Suprapubic skin (tissue), 4 donors: Measurements from ENCODE around the gene GRIFIN. TPM values are rescaled to one million over a fixed set of nuclear protein-coding genes. Genes with fewer than 3 reads are reported as not detected.

ENCODE experiments used
- DNase-seq, 2 donors: peaks; one replicate each; pipeline ENCODE4 v3.0.0-alpha.2; 2019; ENCODE audit warnings: low spot score in 2 of 2
- H3K27ac ChIP-seq: fragments of 200-600 bp; sonication (generic); one replicate; pipeline ENCODE4 v1.5.1; 2019
- H3K27me3 ChIP-seq: fragments of 200-600 bp; sonication (generic); one replicate; pipeline ENCODE4 v1.5.1; 2019
- H3K36me3 ChIP-seq: fragments of 200-600 bp; sonication (generic); one replicate; pipeline ENCODE4 v1.5.1; 2019
- H3K4me1 ChIP-seq: fragments of 200-600 bp; sonication (generic); one replicate; pipeline ENCODE4 v1.5.1; 2019
- H3K4me3 ChIP-seq: fragments of 200-600 bp; sonication (generic); one replicate; pipeline ENCODE4 v1.5.1; 2019; ENCODE audit warnings: mild to moderate bottlenecking
- H3K9me3 ChIP-seq: fragments of 200-600 bp; sonication (generic); one replicate; pipeline ENCODE4 v1.5.1; 2019
- CTCF ChIP-seq, 2 donors: fragments of 200-600 bp in 1 of 2; fragments of 450-650 bp in 1 of 2; sonication (generic) in 1 of 2; IDR thresholded peaks; one replicate each; pipeline ENCODE4 v1.5.1; 2016 to 2019; ENCODE audit warnings: antibody characterized with exemption in 2 of 2, mild to moderate bottlenecking in 1 of 2, moderate library complexity in 1 of 2
- EP300 ChIP-seq: sonication (generic); formaldehyde crosslinking; IDR thresholded peaks from one replicate; pipeline ENCODE4 v1.6.1; 2017; ENCODE audit warnings: antibody characterized with exemption
- POLR2A ChIP-seq, 2 donors: fragments of 450-650 bp; IDR thresholded peaks; one replicate each; pipeline ENCODE4 v1.6.1; 2017; ENCODE audit warnings: antibody characterized with exemption in 2 of 2, mild to moderate bottlenecking in 2 of 2, moderate library complexity in 2 of 2
- POLR2AphosphoS5 ChIP-seq, 3 donors: sonication (generic); formaldehyde crosslinking; IDR thresholded peaks; one replicate each; pipeline ENCODE4 v1.6.1; 2017; ENCODE audit warnings: antibody characterized with exemption in 3 of 3
- WGBS: methylation state at CpG from one replicate; pipeline ENCODE4 v1.1.5; 2018; 5-methylcytosine and 5-hydroxymethylcytosine counted together
- total RNA-seq, 4 donors: library from RNA; depleted of rRNA; stranded (reverse); fragments of >200 nt; gene quantifications; one replicate each; pipeline ENCODE4 v1.1.0, GENCODE V29; 2016

Gene GRIFIN
- total RNA-seq, 4 donors from 2014 or later = not detected

- H3K27ac ChIP-seq = no peak overlapping the region
- H3K36me3 ChIP-seq = no peaks in the 10 kb centered on the region
- H3K9me3 ChIP-seq = no peaks in the 10 kb centered on the region
- TF ChIP-seq POLR2A (IDR thresholded peaks at IDR 0.05) (no peak), POLR2AphosphoS5 (IDR thresholded peaks at IDR 0.05) (no peak), CTCF (IDR thresholded peaks at IDR 0.05) (no peak), EP300 (no peak)
- H3K4me3 ChIP-seq = no peak overlapping the region
- H3K27me3 ChIP-seq = no peaks in the 10 kb centered on the region
- 87% methylated on average over 14 of the region's 28 CpGs for WGBS
- H3K4me1 ChIP-seq = peaks cover 34% of the 10 kb centered on the region
- no peak for DNase-seq
These were observed 1.2 kb downstream of the GRIFIN start for GRCh38 chr7:2474813-2475677.

- no peak for DNase-seq
- peaks cover 34% of the 10 kb centered on the region for H3K4me1 ChIP-seq
- WGBS = 60% methylated on average over 1 of the region's 15 CpGs
- TF ChIP-seq POLR2AphosphoS5 (IDR thresholded peaks at IDR 0.05) (no peak), POLR2A (IDR thresholded peaks at IDR 0.05) (no peak), EP300 (no peak), CTCF (IDR thresholded peaks at IDR 0.05) (no peak)
- no peak overlapping the region for H3K4me3 ChIP-seq
- H3K27me3 ChIP-seq = no peaks in the 10 kb centered on the region
- no peak overlapping the region for H3K27ac ChIP-seq
- H3K36me3 ChIP-seq = no peaks in the 10 kb centered on the region
- no peaks in the 10 kb centered on the region for H3K9me3 ChIP-seq
These were observed 2.0 kb downstream of the GRIFIN start for GRCh38 chr7:2474224-2474623.

GRCh38 chr7:2473496-2474180, 2.6 kb downstream of the GRIFIN start:
- DNase-seq = no peak
- H3K4me3 ChIP-seq = no peak overlapping the region
- H3K27me3 ChIP-seq = no peaks in the 10 kb centered on the region
- no peaks in the 10 kb centered on the region for H3K9me3 ChIP-seq
- H3K27ac ChIP-seq = no peak overlapping the region
- H3K4me1 ChIP-seq = peaks cover 30% of the 10 kb centered on the region
- 76% methylated on average over 12 of the region's 12 CpGs for WGBS
- TF ChIP-seq EP300 (no peak), POLR2AphosphoS5 (IDR thresholded peaks at IDR 0.05) (no peak), POLR2A (IDR thresholded peaks at IDR 0.05) (no peak), CTCF (IDR thresholded peaks at IDR 0.05) (no peak)
- no peaks in the 10 kb centered on the region for H3K36me3 ChIP-seq

GRCh38 chr7:2472739-2473138, 3.5 kb downstream of the GRIFIN start:
- Histone ChIP-seq H3K9me3 (no peaks in the 10 kb centered on the region), H3K27ac (no peak overlapping the region), H3K27me3 (no peaks in the 10 kb centered on the region), H3K4me3 (no peak overlapping the region), H3K4me1 (peaks cover 22% of the 10 kb centered on the region), H3K36me3 (no peaks in the 10 kb centered on the region)
- no peak for TF ChIP-seq POLR2AphosphoS5 (IDR thresholded peaks at IDR 0.05)
- no peak for TF ChIP-seq CTCF (IDR thresholded peaks at IDR 0.05)
- no peak for TF ChIP-seq EP300
- no peak for TF ChIP-seq POLR2A (IDR thresholded peaks at IDR 0.05)
- 71% methylated on average over 6 of the region's 6 CpGs for WGBS
- no peak for DNase-seq

GRCh38 chr7:2471396-2471795, 4.8 kb downstream of the GRIFIN start:
- Histone ChIP-seq H3K36me3 (no peaks in the 10 kb centered on the region), H3K9me3 (no peaks in the 10 kb centered on the region), H3K27ac (no peak overlapping the region), H3K4me1 (peaks cover 8% of the 10 kb centered on the region), H3K27me3 (no peaks in the 10 kb centered on the region), H3K4me3 (no peak overlapping the region)
- peak in 1 of 2 donors; percentile 63 for DNase-seq
- 34% methylated on average over 6 of the region's 17 CpGs for WGBS
- TF ChIP-seq EP300 (no peak), POLR2AphosphoS5 (IDR thresholded peaks at IDR 0.05) (no peak), POLR2A (IDR thresholded peaks at IDR 0.05) (no peak), CTCF (IDR thresholded peaks at IDR 0.05) (no peak)
